GM04503 (cell line): ENCODE measurements around the gene PDE6G.
"Not testable (repeated sequence)": the region's sequence is repeated elsewhere in the genome, so short reads cannot be mapped to it uniquely, and the experiment has no call there.

Experiments used
- DNase-seq: peaks from one replicate; pipeline ENCODE4 v3.0.0-alpha.2; 2012; ENCODE audit warnings: low read depth

Gene PDE6G

GRCh38 chr17:81635431-81635830, 20.9 kb downstream of the PDE6G start:
- no peak for DNase-seq

DNA sequence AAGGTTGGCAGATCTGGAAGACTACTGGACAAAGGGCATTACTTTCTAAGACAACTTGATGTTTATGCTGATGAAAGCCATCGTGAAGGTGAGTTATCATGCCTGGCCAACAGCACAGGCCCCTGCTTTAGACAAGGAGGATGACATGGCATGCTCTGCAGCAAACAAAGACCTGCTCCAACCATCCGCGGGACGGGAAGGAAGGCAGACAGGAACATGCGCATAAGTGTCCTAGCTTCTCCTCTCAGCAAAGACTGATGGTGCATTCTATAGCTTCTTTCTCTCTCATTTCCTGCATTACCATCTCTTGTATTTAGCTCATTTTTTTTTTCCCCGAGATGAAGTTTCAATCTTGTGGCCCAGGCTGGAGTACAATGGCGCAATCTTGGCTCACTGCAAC, 24.9 kb downstream of the PDE6G start:
- no peak for DNase-seq

- DNase-seq: no peak
Observed at GRCh38 chr17:81630274-81630673, 26.1 kb downstream of the PDE6G start.

GRCh38 chr17:81621494-81622130, 34.7 kb downstream of the PDE6G start:
- no peak for DNase-seq

GRCh38 chr17:81618307-81618706, 38.0 kb downstream of the PDE6G start:
- DNase-seq: not testable (repeated sequence)

GRCh38 chr17:81616877-81617276, 39.5 kb downstream of the PDE6G start:
- DNase-seq: no peak

GRCh38 chr17:81615401-81615930, 40.9 kb downstream of the PDE6G start:
- DNase-seq: no peak

DNA sequence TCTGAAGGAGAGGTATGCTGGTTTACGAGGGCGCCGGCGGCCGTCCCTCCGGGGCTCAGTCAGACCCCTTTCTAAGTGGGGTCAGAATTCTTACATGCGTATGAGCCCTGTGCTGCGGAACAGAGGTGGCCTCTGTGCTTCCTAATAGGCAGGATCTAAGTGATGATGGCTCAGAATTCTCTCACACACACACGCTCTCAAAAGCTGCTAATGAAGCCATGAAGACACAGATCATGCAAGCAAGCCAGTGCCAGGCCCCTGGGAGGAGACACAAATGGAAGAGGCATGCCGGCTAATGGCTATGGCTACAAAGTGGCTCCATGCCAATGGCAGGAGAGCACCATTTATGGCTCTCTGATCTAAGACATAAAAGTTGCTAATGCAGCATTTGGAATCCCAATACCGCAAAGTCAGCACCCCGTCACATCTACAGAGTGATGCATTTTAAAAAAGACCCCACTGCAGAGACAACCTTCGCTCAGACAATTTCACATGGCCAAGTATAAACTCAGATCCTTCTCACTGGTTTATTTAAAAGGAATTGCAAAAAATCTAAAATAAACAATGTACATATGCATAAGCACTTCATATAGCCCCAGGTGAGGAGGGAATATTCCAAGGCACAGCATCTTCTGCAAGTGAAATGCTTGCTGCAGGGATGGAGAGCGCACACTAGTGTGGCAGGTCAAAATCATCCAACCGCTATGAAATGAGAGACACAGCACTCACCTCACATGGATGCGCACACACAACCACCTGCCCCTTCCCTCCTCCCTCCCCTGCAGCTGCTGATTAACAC, 44.0 kb downstream of the PDE6G start:
- DNase-seq: no peak

- no peak for DNase-seq
Observed at GRCh38 chr17:81609541-81610311, 46.6 kb downstream of the PDE6G start.

DNA sequence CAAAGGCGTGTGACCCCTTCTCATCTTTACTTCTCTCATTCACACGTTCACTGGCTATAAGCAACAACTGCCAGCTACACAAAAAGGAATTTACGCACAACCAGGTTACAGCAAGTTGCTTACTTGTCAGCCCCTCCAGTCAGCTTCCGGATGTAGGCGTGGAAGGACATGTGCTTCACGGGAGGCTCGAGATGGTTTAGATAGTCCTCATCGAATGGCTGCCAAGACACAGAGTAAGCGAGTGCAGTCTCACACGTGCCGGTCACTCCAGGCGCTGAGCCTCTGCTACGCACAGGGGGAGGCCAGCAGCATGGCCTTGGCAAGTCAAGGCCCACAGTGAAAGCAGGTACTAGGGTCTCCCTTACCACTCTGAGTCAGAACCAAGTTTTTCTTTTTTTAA, 47.7 kb downstream of the PDE6G start:
- DNase-seq: no peak

GRCh38 chr17:81608082-81608481, 48.3 kb downstream of the PDE6G start:
- no peak for DNase-seq

DNA sequence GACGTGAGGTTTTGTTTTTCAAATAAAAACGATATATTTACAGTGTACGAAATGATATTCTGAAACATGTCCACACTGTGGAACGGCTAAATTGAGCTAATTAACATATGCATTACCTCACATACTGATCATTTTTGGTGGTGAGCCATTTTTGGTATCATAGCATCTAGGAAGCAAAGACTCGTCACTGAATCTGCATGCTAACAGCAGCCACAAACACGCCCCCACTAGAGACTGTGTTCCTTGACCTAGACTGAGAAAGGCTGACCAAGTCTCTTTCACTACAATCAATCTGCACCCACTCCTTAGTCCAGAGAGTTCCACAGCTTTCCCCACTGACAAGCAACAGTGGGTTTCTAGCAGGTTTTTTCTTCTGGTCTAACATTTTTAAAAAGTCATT, 48.9 kb downstream of the PDE6G start:
- no peak for DNase-seq

DNA sequence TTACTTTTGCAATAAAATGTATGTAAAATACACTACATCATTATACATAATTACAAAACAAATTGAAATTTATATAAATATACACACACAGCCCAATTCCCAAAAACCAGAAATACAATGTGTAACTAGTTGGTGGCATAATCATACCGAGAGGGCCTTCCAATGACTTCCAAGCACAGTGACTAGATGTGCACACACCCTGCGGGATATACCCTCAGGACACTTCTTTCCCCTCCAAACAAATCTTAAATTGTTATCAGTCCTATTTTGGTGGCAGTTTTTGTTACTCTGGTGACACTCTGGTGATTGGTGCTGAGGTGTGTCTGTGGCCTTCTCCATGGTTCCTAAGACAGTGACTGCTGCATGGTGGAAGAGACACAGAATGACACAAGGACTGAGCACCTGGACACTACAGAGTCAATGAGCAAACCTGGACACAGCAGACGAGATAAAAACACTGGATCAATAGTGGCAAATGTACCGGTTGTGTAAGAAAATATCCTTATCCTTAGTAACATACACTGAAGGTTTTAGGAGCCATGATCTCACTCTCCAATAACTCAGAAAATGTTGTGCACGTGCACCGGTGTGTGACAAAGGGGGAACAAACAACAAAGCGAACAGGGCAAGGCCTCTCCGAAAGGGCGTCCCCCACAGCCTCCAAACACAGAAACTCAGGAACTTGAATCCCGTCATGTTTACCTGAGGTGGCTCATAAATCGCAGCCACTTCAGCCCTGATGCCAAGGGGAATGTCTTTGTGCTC, 52.3 kb downstream of the PDE6G start:
- no peak for DNase-seq

DNA sequence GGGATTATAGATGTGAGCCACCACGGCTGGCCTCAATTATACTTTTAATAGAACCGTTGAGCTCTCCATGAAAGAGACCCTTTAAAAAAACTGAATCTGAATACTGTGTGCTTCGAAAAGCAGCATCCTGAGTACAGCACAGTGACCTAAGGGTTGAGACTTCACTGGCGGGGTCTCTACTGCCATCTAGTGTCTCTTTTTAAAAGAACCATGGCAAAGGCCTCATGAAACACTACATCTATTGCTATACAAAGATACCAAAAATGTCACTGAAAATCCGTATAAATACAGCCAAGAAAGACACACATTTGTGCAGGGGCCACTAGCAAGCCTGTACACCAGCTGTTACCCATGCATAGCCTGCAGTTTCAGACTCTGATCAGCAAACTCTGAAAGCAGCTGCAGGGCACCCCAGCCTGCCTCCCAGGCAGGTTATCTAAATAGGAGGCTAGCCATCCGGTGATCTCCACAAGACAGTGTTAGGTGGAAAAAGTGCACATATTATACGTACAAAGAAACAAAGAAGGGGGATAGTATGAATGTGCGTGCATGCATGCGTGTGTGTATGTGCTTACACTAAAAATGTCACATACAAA, 54.7 kb downstream of the PDE6G start:
- DNase-seq: no peak
